HepG2 (cell line): Measurements from ENCODE around the gene DNALI1. TPM values are rescaled to one million over a fixed set of nuclear protein-coding genes. Genes with fewer than 3 reads are reported as not detected.

ENCODE experiments used
- ATRX ChIP-seq: sonication (generic); formaldehyde crosslinking; IDR thresholded peaks from 2 replicates; pipeline ENCODE4 v1.4.0; 2020; ENCODE audit warnings: missing genetic modification reagents, borderline replicate concordance
- EEA1 ChIP-seq: sonication (generic); formaldehyde crosslinking; IDR thresholded peaks from 2 replicates; pipeline ENCODE4 v1.5.1; 2020; ENCODE audit warnings: mild to moderate bottlenecking, missing genetic modification reagents, borderline replicate concordance
- KLF12 ChIP-seq: sonication (generic); formaldehyde crosslinking; IDR thresholded peaks from 2 replicates; pipeline ENCODE4 v1.4.0; 2020; ENCODE audit warnings: missing genetic modification reagents, borderline replicate concordance
- POLR2AphosphoS5 ChIP-seq: IDR thresholded peaks from 2 replicates; pipeline ENCODE4 v1.6.1; 2012; ENCODE audit warnings: low read depth, low read length
- RBAK ChIP-seq: sonication (generic); formaldehyde crosslinking; IDR thresholded peaks from 2 replicates; pipeline ENCODE4 v1.5.1; 2020; ENCODE audit warnings: mild to moderate bottlenecking, missing genetic modification reagents
- RFX1 ChIP-seq: fragments of 450-650 bp; IDR thresholded peaks from 2 replicates; pipeline ENCODE4 v1.6.1; 2017
- SIN3B ChIP-seq: fragments of 150-350 bp; IDR thresholded peaks from 2 replicates; pipeline ENCODE4 v1.6.1; 2014; ENCODE audit warnings: low read length
- SIX4 ChIP-seq: sonication (generic); formaldehyde crosslinking; IDR thresholded peaks from 2 replicates; pipeline ENCODE4 v1.4.0; 2020; ENCODE audit warnings: missing genetic modification reagents
- U2AF1 ChIP-seq: fragments of 200-400 bp; formaldehyde crosslinking; optimal IDR thresholded peaks from 2 replicates; pipeline ENCODE3; 2017; ENCODE audit warnings: mild to moderate bottlenecking, low read depth, low read length
- ZBTB21 ChIP-seq: sonication (generic); formaldehyde crosslinking; IDR thresholded peaks from 2 replicates; pipeline ENCODE4 v1.4.0; 2020; ENCODE audit warnings: missing genetic modification reagents
- ZNF441 ChIP-seq: sonication (generic); formaldehyde crosslinking; IDR thresholded peaks from 2 replicates; pipeline ENCODE4 v1.7.0; 2021; ENCODE audit warnings: missing genetic modification reagents, borderline replicate concordance
- ZNF484 ChIP-seq: sonication (generic); formaldehyde crosslinking; IDR thresholded peaks from 2 replicates; pipeline ENCODE4 v1.5.1; 2020; ENCODE audit warnings: mild to moderate bottlenecking, low read depth, missing genetic modification reagents, borderline replicate concordance
- ZNF772 ChIP-seq: sonication (generic); formaldehyde crosslinking; IDR thresholded peaks from 2 replicates; pipeline ENCODE4 v1.5.0; 2020; ENCODE audit warnings: mild to moderate bottlenecking, missing genetic modification reagents
- ZNF816 ChIP-seq: sonication (generic); formaldehyde crosslinking; IDR thresholded peaks from 2 replicates; pipeline ENCODE4 v1.8.0; 2022; ENCODE audit warnings: missing genetic modification reagents, mild to moderate bottlenecking, borderline replicate concordance
- ZSCAN30 ChIP-seq: sonication (generic); formaldehyde crosslinking; IDR thresholded peaks from 2 replicates; pipeline ENCODE4 v1.5.0; 2020; ENCODE audit warnings: mild to moderate bottlenecking, missing genetic modification reagents
- polyA plus RNA-seq, 8 experiments: library from polyadenylated mRNA; depleted of rRNA in 3 of 8; stranded (reverse) in 7 of 8; unstranded in 1 of 8; fragments of >200 nt; fragmentation: Illumina TruSeq in 4 of 8; extraction: Trizol in 4 of 8; gene quantifications; 2 replicates each; pipeline versions ENCODE4 v1.2.1 to v1.2.3, GENCODE V29; 2011 to 2016; ENCODE audit warnings: low read depth in 4 of 8, missing spikeins in 1 of 8, mixed read lengths in 1 of 8; ENCODE audit not compliant: insufficient read depth in 1 of 8
- total RNA-seq, 5 experiments: library from RNA; depleted of rRNA; stranded (reverse); fragments of >200 nt; fragmentation: Illumina TruSeq; extraction: Trizol; gene quantifications; 2 replicates each; pipeline ENCODE4 v1.2.3, GENCODE V29; 2016; ENCODE audit warnings: low read depth in 1 of 5
- TF ChIP-seq, protein P1 (sequence below): sonication (generic); formaldehyde crosslinking; IDR thresholded peaks from 2 replicates; pipeline ENCODE4 v1.5.0; 2020; ENCODE audit warnings: missing genetic modification reagents
- TF ChIP-seq, protein P2 (sequence below): sonication (generic); formaldehyde crosslinking; IDR thresholded peaks from 2 replicates; pipeline ENCODE4 v1.5.0; 2020; ENCODE audit warnings: missing genetic modification reagents
- TF ChIP-seq, protein P3 (sequence below): sonication (generic); formaldehyde crosslinking; IDR thresholded peaks from 2 replicates; pipeline ENCODE4 v1.5.0; 2020; ENCODE audit warnings: mild to moderate bottlenecking, missing genetic modification reagents
- TF ChIP-seq, protein P4 (sequence below): sonication (generic); formaldehyde crosslinking; IDR thresholded peaks from 2 replicates; pipeline ENCODE4 v1.4.0; 2020; ENCODE audit warnings: missing genetic modification reagents
- TF ChIP-seq, protein P5 (sequence below): sonication (generic); formaldehyde crosslinking; IDR thresholded peaks from 2 replicates; pipeline ENCODE4 v1.4.0; 2020; ENCODE audit warnings: mild to moderate bottlenecking, low read depth, missing genetic modification reagents
- TF ChIP-seq, protein P6 (sequence below): sonication (generic); formaldehyde crosslinking; IDR thresholded peaks from 2 replicates; pipeline ENCODE4 v1.5.0; 2020; ENCODE audit warnings: mild to moderate bottlenecking, missing genetic modification reagents

Gene DNALI1
- total and polyA plus RNA-seq, 2 of the 13 experiments (the other 11 are each of a cell fraction or from before 2014, with no cell fraction given), result 0.42 to 0.70 TPM

DNA sequence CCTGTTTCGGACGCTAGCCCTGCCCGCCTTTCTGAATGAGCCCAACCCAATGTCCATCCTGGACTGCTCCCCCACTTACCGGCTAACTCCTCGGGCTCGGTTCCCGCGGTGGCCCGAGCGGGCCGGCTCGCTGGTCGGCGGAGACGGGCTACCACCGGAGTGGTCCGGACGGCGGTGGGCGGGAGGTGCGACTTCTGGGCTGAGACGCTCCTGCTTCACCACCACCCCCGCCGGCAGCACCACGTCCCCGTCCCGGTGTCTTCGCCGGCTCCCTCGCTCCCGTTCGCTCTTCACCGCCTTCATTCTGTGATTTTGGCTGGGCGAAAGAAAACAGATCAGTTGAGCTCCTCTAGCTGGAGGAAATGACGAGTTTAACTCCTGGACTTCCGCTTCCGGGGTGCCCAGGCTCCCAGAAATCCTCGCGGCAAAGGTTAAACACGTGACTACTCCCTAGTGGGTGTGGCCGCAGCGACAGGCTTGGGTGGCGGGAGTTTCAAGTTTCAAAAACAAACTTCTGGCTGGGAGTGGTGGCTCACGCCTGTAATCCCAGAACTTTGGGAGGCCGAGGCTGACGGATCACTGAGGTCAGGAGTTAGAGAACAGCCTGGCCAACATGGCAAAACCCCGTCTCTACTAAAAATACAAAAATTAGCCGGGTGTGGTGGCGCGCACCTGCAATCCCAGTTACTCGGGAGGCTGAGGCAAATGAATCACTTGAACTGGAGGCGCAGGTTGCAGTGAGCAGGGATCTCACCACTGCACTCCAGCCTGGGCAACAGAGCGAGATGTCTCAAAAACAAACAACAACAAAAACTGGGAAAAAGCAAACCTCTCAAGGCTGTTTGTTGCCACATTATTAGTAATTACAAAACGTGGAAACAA lies 2.6 kb upstream of the DNALI1 start, which contains the start of gene SNIP1 (continued):
- TF ChIP-seq ATRX (CRISPR knock-in tag) (no peak), ZBTB21 (no peak), U2AF1 (no peak), RBAK (no peak), ZNF484 (CRISPR knock-in tag) (no peak), SIN3B (peak; percentile 85), KLF12 (CRISPR knock-in tag) (peak; percentile 91), ZNF816 (CRISPR knock-in tag) (peak; percentile 53; the same call in 1 of the 2 replicates), POLR2AphosphoS5 (peak; percentile 89), ZSCAN30 (CRISPR knock-in tag) (no peak), RFX1 (no peak), ZNF772 (CRISPR knock-in tag) (no peak), EEA1 (CRISPR knock-in tag) (peak; percentile 44; the same call in 1 of the 2 replicates), SIX4 (CRISPR knock-in tag) (peak; percentile 76), ZNF441 (no peak)
- TF ChIP-seq, protein P1, sequence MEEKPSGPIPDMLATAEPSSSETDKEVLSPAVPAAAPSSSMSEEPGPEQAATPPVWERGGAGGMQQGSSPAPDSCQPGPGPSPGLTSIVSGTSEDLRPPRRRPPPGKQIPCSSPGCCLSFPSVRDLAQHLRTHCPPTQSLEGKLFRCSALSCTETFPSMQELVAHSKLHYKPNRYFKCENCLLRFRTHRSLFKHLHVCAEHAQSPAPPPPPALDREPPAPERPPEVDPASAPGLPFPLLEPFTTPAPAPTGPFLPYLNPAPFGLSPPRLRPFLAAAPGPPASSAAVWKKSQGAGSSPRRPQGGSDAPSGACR, result no peak
- TF ChIP-seq, protein P2, sequence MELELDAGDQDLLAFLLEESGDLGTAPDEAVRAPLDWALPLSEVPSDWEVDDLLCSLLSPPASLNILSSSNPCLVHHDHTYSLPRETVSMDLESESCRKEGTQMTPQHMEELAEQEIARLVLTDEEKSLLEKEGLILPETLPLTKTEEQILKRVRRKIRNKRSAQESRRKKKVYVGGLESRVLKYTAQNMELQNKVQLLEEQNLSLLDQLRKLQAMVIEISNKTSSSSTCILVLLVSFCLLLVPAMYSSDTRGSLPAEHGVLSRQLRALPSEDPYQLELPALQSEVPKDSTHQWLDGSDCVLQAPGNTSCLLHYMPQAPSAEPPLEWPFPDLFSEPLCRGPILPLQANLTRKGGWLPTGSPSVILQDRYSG (CRISPR knock-in tag), result no peak
- TF ChIP-seq, protein P3, sequence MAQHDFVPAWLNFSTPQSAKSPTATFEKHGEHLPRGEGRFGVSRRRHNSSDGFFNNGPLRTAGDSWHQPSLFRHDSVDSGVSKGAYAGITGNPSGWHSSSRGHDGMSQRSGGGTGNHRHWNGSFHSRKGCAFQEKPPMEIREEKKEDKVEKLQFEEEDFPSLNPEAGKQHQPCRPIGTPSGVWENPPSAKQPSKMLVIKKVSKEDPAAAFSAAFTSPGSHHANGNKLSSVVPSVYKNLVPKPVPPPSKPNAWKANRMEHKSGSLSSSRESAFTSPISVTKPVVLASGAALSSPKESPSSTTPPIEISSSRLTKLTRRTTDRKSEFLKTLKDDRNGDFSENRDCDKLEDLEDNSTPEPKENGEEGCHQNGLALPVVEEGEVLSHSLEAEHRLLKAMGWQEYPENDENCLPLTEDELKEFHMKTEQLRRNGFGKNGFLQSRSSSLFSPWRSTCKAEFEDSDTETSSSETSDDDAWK, result no peak
- TF ChIP-seq, protein P4, sequence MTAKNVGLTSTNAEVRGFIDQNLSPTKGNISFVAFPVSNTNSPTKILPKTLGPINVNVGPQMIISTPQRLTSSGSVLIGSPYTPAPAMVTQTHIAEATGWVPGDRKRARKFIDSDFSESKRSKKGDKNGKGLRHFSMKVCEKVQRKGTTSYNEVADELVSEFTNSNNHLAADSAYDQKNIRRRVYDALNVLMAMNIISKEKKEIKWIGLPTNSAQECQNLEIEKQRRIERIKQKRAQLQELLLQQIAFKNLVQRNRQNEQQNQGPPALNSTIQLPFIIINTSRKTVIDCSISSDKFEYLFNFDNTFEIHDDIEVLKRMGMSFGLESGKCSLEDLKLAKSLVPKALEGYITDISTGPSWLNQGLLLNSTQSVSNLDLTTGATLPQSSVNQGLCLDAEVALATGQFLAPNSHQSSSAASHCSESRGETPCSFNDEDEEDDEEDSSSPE (CRISPR knock-in tag), result peak; percentile 99
- TF ChIP-seq, protein P5, sequence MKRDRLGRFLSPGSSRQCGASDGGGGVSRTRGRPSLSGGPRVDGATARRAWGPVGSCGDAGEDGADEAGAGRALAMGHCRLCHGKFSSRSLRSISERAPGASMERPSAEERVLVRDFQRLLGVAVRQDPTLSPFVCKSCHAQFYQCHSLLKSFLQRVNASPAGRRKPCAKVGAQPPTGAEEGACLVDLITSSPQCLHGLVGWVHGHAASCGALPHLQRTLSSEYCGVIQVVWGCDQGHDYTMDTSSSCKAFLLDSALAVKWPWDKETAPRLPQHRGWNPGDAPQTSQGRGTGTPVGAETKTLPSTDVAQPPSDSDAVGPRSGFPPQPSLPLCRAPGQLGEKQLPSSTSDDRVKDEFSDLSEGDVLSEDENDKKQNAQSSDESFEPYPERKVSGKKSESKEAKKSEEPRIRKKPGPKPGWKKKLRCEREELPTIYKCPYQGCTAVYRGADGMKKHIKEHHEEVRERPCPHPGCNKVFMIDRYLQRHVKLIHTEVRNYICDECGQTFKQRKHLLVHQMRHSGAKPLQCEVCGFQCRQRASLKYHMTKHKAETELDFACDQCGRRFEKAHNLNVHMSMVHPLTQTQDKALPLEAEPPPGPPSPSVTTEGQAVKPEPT (CRISPR knock-in tag), result no peak
- TF ChIP-seq, protein P6, sequence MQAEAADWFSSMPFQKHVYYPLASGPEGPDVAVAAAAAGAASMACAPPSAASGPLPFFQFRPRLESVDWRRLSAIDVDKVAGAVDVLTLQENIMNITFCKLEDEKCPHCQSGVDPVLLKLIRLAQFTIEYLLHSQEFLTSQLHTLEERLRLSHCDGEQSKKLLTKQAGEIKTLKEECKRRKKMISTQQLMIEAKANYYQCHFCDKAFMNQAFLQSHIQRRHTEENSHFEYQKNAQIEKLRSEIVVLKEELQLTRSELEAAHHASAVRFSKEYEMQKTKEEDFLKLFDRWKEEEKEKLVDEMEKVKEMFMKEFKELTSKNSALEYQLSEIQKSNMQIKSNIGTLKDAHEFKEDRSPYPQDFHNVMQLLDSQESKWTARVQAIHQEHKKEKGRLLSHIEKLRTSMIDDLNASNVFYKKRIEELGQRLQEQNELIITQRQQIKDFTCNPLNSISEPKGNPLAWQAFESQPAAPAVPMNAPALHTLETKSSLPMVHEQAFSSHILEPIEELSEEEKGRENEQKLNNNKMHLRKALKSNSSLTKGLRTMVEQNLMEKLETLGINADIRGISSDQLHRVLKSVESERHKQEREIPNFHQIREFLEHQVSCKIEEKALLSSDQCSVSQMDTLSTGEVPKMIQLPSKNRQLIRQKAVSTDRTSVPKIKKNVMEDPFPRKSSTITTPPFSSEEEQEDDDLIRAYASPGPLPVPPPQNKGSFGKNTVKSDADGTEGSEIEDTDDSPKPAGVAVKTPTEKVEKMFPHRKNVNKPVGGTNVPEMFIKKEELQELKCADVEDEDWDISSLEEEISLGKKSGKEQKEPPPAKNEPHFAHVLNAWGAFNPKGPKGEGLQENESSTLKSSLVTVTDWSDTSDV, result no peak
